ENCODE measurements around the gene RASL11A.
"Not testable (repeated sequence)": the region's sequence is repeated elsewhere in the genome, so short reads cannot be mapped to it uniquely, and the experiment has no call there.

RASL11A gene

GRCh38 chr13:27302643-27303262, 32.1 kb downstream of the RASL11A start:
- no peak for DNase-seq

GRCh38 chr13:27304099-27304498, 33.5 kb downstream of the RASL11A start:
- no peak for DNase-seq

DNA sequence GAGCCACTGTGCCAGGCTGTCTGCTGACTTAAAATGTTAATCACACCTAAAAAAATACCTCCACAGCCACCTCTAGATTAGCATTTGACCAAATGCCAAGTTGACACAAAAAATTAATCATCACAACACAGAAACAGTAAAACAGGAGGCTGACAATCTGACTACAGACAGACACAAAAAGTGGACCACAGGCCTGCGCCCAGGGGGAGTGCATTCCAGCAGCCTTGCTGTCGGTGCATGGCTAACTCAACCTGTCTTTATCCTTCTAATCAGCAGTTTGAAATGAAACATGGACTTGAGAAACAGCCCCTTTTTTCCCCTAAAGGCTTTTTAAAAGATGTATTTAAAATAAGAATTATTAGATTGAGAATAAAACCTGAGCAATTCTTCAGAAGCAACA, 34.0 kb downstream of the RASL11A start:
- DNase-seq, result no peak

DNA sequence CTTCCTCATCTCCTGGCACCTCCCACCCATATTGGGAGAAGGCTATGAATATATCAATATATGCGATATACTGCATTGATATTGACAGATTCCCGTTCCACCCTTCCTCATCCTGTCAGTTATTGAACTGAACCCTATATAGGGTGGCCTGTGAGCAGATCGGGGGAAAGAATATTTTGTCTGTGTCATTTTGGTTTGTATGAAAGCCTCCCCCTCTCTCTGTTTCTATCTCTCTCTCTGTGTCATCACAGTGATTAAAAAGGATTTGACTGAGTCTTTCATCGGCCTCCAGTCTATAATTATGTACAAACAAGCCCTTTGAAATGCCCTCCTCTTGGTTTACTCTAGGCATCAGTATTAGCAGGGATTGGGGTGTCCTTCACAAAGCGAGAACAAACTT, 35.7 kb downstream of the RASL11A start:
- no peak for DNase-seq

- DNase-seq, result no peak
Observed at GRCh38 chr13:27308941-27309340, 38.3 kb downstream of the RASL11A start.

DNA sequence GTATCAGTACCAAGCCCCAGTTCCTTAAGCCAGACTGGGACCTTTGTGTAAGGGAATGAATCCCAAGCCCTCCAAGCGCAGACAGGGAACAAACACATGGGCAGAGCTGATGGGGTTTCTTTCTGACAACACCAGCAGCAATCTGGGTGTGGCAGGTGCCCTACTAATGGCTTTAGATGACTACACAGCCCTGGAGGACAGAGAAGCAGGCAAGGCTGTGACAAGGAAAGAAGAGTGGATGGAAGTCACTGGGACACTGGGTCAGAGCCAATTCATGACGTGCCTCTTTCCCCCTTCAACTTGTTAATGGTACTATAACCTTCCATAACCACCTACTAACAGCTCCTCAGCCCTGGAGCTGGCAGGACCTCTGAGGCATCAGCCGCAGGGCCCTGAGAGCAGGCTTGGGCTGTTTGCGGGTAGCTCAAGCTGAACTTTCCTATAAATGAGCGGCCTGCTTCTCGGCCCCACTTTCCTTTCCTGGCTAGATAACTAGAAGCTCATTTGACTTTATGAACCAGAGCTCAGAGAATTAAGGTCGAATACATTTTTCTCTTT, 38.9 kb downstream of the RASL11A start:
- DNase-seq, result no peak

- DNase-seq, result no peak
Observed at GRCh38 chr13:27309967-27310598, 39.5 kb downstream of the RASL11A start.

GRCh38 chr13:27310946-27311345, 40.3 kb downstream of the RASL11A start:
- DNase-seq, result no peak

- no peak for DNase-seq
Observed at GRCh38 chr13:27311518-27312210, 41.0 kb downstream of the RASL11A start.

GRCh38 chr13:27313770-27314169, 43.1 kb downstream of the RASL11A start:
- DNase-seq, result no peak

- DNase-seq, result no peak
Observed at GRCh38 chr13:27319404-27319803, 48.8 kb downstream of the RASL11A start.

DNA sequence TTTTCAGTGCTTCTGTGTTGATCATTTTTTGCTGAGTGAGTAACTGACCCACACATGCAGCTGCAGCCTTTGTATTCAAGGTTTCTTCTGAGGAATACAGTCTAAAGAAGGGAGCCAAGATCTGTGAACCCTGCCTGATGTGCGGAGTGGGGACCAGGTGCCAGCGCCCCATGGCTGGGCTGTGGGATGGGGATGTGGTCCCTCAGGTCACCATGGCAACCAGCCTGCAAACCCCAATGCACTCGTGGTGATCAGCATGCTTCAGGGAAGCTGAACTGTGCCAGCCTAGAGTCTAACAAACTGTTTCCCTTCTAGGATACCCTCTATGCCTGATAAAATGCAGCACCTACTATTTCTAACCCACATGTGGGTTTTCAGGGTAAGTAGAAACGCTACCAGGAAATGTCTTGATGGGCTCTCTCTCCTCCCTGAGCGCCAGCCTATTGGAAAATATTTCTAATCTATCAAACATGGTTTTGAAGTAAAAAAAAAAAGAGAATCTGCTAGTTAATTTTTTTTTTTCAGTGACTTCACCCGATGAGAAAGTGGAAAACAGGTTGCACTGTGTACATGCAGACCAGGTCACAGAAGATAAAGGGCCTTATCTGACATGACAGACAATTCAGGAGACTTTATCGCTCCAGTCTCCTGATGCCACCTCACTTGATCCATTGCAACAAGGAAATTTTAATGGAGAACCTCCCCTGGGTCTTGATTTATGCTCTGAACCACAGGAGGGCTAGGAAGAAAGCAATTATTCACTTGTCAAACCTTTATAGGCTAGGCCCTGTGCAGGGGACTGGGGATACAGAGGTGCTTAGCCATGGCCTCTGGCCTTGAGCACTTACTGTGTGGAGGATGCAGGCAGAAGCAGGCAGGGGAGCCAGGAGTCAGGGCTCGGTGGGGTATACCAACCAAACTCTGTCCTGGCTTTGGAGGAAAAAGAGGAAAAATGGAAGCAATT, 51.1 kb downstream of the RASL11A start:
- no peak for DNase-seq

GRCh38 chr13:27322443-27322842, 51.8 kb downstream of the RASL11A start:
- DNase-seq, result not testable (repeated sequence)
